Transverse colon (tissue), 4 donors: ENCODE data around the gene ZNF280C. TPM values are rescaled to one million over a fixed set of nuclear protein-coding genes. Genes with fewer than 3 reads are reported as not detected.

Source experiments
- DNase-seq: peaks from one replicate; pipeline ENCODE4 v3.0.0-alpha.2; 2019
- H3K27ac ChIP-seq, 4 donors: fragments of 200-600 bp; sonication (generic); 2 replicates each; pipeline ENCODE4 v1.5.1; 2016 to 2018; ENCODE audit warnings: inconsistent platforms in 4 of 4
- H3K27me3 ChIP-seq: fragments of 200-600 bp; sonication (generic); 2 replicates; pipeline ENCODE4 v1.5.1; 2017; ENCODE audit warnings: inconsistent platforms
- H3K36me3 ChIP-seq, 4 donors: fragments of 200-600 bp; sonication (generic); 2 replicates each; pipeline ENCODE4 v1.5.1; 2017 to 2019; ENCODE audit warnings: inconsistent platforms in 4 of 4
- H3K4me1 ChIP-seq, 4 donors: fragments of 200-600 bp; sonication (generic); 2 replicates each; pipeline ENCODE4 v1.5.1; 2017 to 2020; ENCODE audit warnings: inconsistent platforms in 4 of 4
- H3K4me3 ChIP-seq, 4 donors: fragments of 200-600 bp; sonication (generic); 1 replicate in 1 of 4; 2 replicates in 3 of 4; pipeline versions ENCODE4 v1.5.1 to v1.6.1; 2017 to 2019; ENCODE audit warnings: inconsistent platforms in 4 of 4
- H3K9me3 ChIP-seq, 2 donors: fragments of 200-600 bp; sonication (generic); 2 replicates each; pipeline ENCODE4 v1.5.1; 2017 to 2019; ENCODE audit warnings: inconsistent platforms in 2 of 2
- EP300 ChIP-seq: sonication (generic); formaldehyde crosslinking; IDR thresholded peaks from one replicate; pipeline ENCODE4 v1.6.1; 2017; ENCODE audit warnings: antibody characterized with exemption, low read depth
- POLR2A ChIP-seq: fragments of 450-650 bp; IDR thresholded peaks from one replicate; pipeline ENCODE4 v1.6.1; 2016; ENCODE audit warnings: antibody characterized with exemption, mild to moderate bottlenecking, moderate library complexity
- POLR2AphosphoS5 ChIP-seq, 3 donors: sonication (generic); formaldehyde crosslinking; IDR thresholded peaks; one replicate each; pipeline ENCODE4 v1.6.1; 2016; ENCODE audit warnings: antibody characterized with exemption in 3 of 3
- WGBS, 2 donors: methylation state at CpG; one replicate each; pipeline ENCODE4 v1.1.5; 2018; ENCODE audit warnings: low coverage in 1 of 2; 5-methylcytosine and 5-hydroxymethylcytosine counted together
- in situ Hi-C, 4 donors: fragments of 200-750 bp; cut with MboI; loops; one replicate each; pipeline versions ENCODE4 v1.15.0 to v1.15.1; 2017; ENCODE audit warnings: low sequenced_read_pairs in 3 of 4, low pct_ligation_motif_present in 1 of 4, low pct_unique_long_range_greater_than_20kb in 1 of 4
- intact Hi-C: fragments of 100-400 bp; cut with DNase I; formaldehyde crosslinking; loops from one replicate; pipeline ENCODE4 v1.15.1; 2023; ENCODE audit warnings: low total_unique reads
- small RNA-seq, 4 donors: library from RNA; depleted of rRNA; stranded (forward); fragments of <200 nt; gene quantifications; one replicate each; pipeline ENCODE3, GENCODE V24; 2016
- total RNA-seq, 4 donors: library from RNA; depleted of rRNA; stranded (reverse); fragments of >200 nt; gene quantifications; one replicate each; pipeline ENCODE4 v1.1.0, GENCODE V29; 2016
- TF ChIP-seq, protein P1 (sequence below), 5 experiments: fragments of 200-600 bp in 3 of 5; fragments of 450-650 bp in 2 of 5; sonication (generic) in 3 of 5; IDR thresholded peaks; 1 replicate in 2 of 5; 2 replicates in 3 of 5; pipeline ENCODE4 v1.5.1; 2016 to 2017; ENCODE audit warnings: antibody characterized with exemption in 5 of 5, inconsistent platforms in 3 of 5, mild to moderate bottlenecking in 2 of 5, moderate library complexity in 1 of 5

ZNF280C gene
- total RNA-seq, 4 donors from 2014 or later = 2.3 to 4.2 (median 3.2) TPM

DNA sequence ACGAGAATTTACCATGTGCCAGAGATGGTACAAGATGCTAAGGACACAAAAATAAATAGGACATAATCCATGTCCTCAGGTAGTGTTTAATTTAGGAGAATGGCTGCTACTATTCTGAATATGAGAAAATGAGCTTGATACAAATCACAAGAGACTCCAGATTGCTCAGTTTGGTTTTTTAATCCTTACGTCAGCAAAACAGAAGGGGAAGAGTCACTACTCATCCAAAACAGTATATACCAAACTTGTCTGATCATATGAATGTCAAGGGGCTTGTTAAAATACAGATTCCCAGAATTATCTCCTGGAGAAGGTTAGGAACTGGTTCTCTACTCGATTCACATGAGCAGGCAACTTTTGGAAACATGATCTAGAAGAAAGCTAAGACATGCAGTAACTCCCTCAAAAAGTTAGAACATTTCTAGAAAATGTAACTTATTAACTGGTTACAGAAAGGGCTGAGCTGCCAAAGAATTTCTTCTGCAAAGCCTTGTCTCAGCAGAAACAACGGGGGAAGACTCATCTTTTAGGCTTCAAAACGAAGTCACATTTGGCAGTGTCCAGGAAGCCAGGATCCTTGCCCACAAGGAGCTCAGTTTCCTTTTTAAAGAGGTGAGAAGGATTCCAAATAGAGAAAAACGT is 106.5 kb downstream of the ZNF280C start:
- TF ChIP-seq, protein P1, sequence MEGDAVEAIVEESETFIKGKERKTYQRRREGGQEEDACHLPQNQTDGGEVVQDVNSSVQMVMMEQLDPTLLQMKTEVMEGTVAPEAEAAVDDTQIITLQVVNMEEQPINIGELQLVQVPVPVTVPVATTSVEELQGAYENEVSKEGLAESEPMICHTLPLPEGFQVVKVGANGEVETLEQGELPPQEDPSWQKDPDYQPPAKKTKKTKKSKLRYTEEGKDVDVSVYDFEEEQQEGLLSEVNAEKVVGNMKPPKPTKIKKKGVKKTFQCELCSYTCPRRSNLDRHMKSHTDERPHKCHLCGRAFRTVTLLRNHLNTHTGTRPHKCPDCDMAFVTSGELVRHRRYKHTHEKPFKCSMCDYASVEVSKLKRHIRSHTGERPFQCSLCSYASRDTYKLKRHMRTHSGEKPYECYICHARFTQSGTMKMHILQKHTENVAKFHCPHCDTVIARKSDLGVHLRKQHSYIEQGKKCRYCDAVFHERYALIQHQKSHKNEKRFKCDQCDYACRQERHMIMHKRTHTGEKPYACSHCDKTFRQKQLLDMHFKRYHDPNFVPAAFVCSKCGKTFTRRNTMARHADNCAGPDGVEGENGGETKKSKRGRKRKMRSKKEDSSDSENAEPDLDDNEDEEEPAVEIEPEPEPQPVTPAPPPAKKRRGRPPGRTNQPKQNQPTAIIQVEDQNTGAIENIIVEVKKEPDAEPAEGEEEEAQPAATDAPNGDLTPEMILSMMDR (IDR thresholded peaks at IDR 0.05) = no peak
- no peak for TF ChIP-seq EP300
- no peak for TF ChIP-seq POLR2A
- TF ChIP-seq POLR2AphosphoS5 (IDR thresholded peaks at IDR 0.05) = no peak
- H3K36me3 ChIP-seq = no peaks in the 10 kb centered on the region
- H3K9me3 ChIP-seq = no peaks in the 10 kb centered on the region
- DNase-seq = no peak
- no peak overlapping the region for H3K27ac ChIP-seq
- 46 to 67% methylated on average over 2 to 6 of the region's 6 CpGs for WGBS, 2 donors
- in situ Hi-C loops = no loop called here
- H3K27me3 ChIP-seq = no peaks in the 10 kb centered on the region
- peaks cover 0 to 14% (median 3%) of the 10 kb centered on the region in 4 donors for H3K4me1 ChIP-seq
- H3K4me3 ChIP-seq = no peak overlapping the region
- intact Hi-C loops = no loop called here

GRCh38 chrX:130159776-130160175 is 108.9 kb downstream of the ZNF280C start:
- Histone ChIP-seq H3K4me3 (no peak overlapping the region), H3K27ac (no peak overlapping the region), H3K36me3 (no peaks in the 10 kb centered on the region), H3K4me1 (peaks cover 0 to 7% (median 3%) of the 10 kb centered on the region in 4 donors), H3K9me3 (no peaks in the 10 kb centered on the region), H3K27me3 (no peaks in the 10 kb centered on the region)
- no peak for DNase-seq
- in situ Hi-C loops = no loop called here
- no peak for TF ChIP-seq POLR2AphosphoS5 (IDR thresholded peaks at IDR 0.05)
- TF ChIP-seq, protein P1 (IDR thresholded peaks at IDR 0.05) = no peak
- TF ChIP-seq EP300 = no peak
- no peak for TF ChIP-seq POLR2A
- intact Hi-C loops = no loop called here
- WGBS, 2 donors = 65% methylated on average over 4 of the region's 4 CpGs; no CpG with 5 or more reads in 1 of the 2 donors

DNA sequence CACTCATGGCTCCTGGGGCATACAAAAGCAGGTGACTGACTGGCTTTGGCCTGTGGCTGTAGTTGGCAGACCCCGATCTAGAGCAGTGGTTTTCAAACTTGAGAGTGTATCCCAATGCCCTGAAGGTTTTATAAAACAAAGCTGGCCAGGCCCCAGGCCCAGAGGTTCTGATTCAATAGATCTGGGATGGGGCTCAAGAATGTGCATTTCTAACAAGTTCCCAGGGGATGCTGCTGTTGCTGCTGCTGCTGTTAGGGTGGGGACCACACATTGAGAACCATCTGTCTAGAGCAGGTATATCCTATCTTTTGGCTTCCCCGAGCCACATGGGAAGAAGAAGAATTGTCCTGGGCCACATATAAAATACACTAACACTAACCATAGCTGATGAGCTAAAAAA is 110.4 kb downstream of the ZNF280C start:
- intact Hi-C loops = no loop called here
- WGBS, 2 donors = 68% methylated on average over 2 of the region's 2 CpGs; no CpG with 5 or more reads in 1 of the 2 donors

GRCh38 chrX:130155564-130155963 is 113.1 kb downstream of the ZNF280C start:
- no peak overlapping the region for H3K4me3 ChIP-seq
- no peaks in the 10 kb centered on the region for H3K36me3 ChIP-seq
- no peak for DNase-seq
- H3K9me3 ChIP-seq = no peaks in the 10 kb centered on the region
- no peak overlapping the region for H3K27ac ChIP-seq
- no peaks in the 10 kb centered on the region for H3K27me3 ChIP-seq
- TF ChIP-seq, protein P1 (IDR thresholded peaks at IDR 0.05) = no peak
- TF ChIP-seq POLR2AphosphoS5 (IDR thresholded peaks at IDR 0.05) (no peak), EP300 (no peak), POLR2A (no peak)
- WGBS, 2 donors = 77 to 100% methylated on average over 2 of the region's 2 CpGs
- H3K4me1 ChIP-seq = no peaks in the 10 kb centered on the region
- intact Hi-C loops = no loop called here
- in situ Hi-C loops = no loop called here

More for the DNA sequence above, 110.4 kb downstream of the ZNF280C start:
- in situ Hi-C loops = no loop called here
- Histone ChIP-seq H3K27me3 (no peaks in the 10 kb centered on the region), H3K36me3 (no peaks in the 10 kb centered on the region), H3K4me3 (no peak overlapping the region), H3K27ac (no peak overlapping the region), H3K9me3 (no peaks in the 10 kb centered on the region), H3K4me1 (peaks cover 0 to 3% (median 0%) of the 10 kb centered on the region in 4 donors)
- TF ChIP-seq POLR2AphosphoS5 (IDR thresholded peaks at IDR 0.05) = no peak
- no peak for TF ChIP-seq EP300
- TF ChIP-seq POLR2A = no peak
- TF ChIP-seq, protein P1 (IDR thresholded peaks at IDR 0.05) = no peak
- DNase-seq = no peak

Small RNAs within 50 kb of the gene (small RNA-seq; reads per million reads assigned to genes)
- gene RNU6-1130P = 0 reads per million in 4 donors

Other genes starting within 250 kb of the ZNF280C start
- 10 to 100 TPM; 20.1 to 56.1 (median 44.2) TPM for gene ELF4, start 158.4 kb downstream of the ZNF280C start, total RNA-seq
- gene AIFM1, start 103.1 kb downstream of the ZNF280C start, total RNA-seq = 10 to 100 TPM in 3 of 4 donors, 1 to 10 TPM in 1; 5.6 to 39.5 (median 28.1) TPM
- 1 to 10 TPM in 1 of 4 donors, under 1 TPM in 2, not detected in 1; 0.79 to 6.2 (median 0.82) TPM for gene RAB33A, start 96.9 kb downstream of the ZNF280C start, total RNA-seq
- gene SLC25A14, start 71.0 kb upstream of the ZNF280C start, total RNA-seq = 10 to 100 TPM in 2 of 4 donors, 1 to 10 TPM in 2; 2.8 to 10.5 (median 7.2) TPM
- gene GPR119, start 116.8 kb upstream of the ZNF280C start, total RNA-seq = not detected
- 10 to 100 TPM in 2 of 4 donors, 1 to 10 TPM in 1, under 1 TPM in 1; 1.00 to 13.0 (median 7.6) TPM for gene RBMX2, start 133.1 kb upstream of the ZNF280C start, total RNA-seq